Lower lobe of right lung (tissue), 2 donors: ENCODE data around the gene MPP1. TPM values are rescaled to one million over a fixed set of nuclear protein-coding genes. Genes with fewer than 3 reads are reported as not detected.

ENCODE experiments used
- ATAC-seq, 2 donors: fragments of 200-7000 bp; cut with Tn5 transposase; one replicate each; pipeline ENCODE4 v1.9.1; 2020 to 2022; ENCODE audit warnings: mild to moderate bottlenecking in 2 of 2, moderate library complexity in 2 of 2
- DNase-seq: peaks from one replicate; pipeline ENCODE4 v3.0.0-alpha.2; 2020
- H3K27ac ChIP-seq: fragments of 200-600 bp; one replicate; pipeline ENCODE4 v1.8.0; 2022
- H3K27me3 ChIP-seq: fragments of 200-600 bp; one replicate; pipeline ENCODE4 v1.8.0; 2022; ENCODE audit warnings: low read depth
- H3K36me3 ChIP-seq: fragments of 200-600 bp; one replicate; pipeline ENCODE4 v1.8.0; 2022; ENCODE audit warnings: mild to moderate bottlenecking
- H3K4me1 ChIP-seq: fragments of 200-600 bp; one replicate; pipeline ENCODE4 v1.8.0; 2022
- H3K4me3 ChIP-seq: fragments of 200-600 bp; one replicate; pipeline ENCODE4 v1.8.0; 2022; ENCODE audit warnings: mild to moderate bottlenecking
- H3K9me3 ChIP-seq: fragments of 200-600 bp; one replicate; pipeline ENCODE4 v1.8.0; 2022
- CTCF ChIP-seq: fragments of 200-600 bp; IDR thresholded peaks from one replicate; pipeline ENCODE4 v1.8.0; 2022; ENCODE audit warnings: antibody characterized with exemption, mild to moderate bottlenecking
- intact Hi-C: fragments of 100-400 bp; cut with DNase I; formaldehyde crosslinking; loops from one replicate; pipeline ENCODE4 v1.11.0; 2022
- total RNA-seq: library from RNA; stranded (reverse); fragmentation: NEBNext Ultra II Directional; extraction: Animal tissue kit (Norgen Biotek cat#: 25700); gene quantifications from one replicate; pipeline ENCODE4 v1.2.1, GENCODE V29; 2021
- donor health status: DM: no; HTN: yes; CAD: no; lungs with severe emphysema.

MPP1 gene
- total RNA-seq, 1 donor from 2014 or later, result 57.0 TPM

DNA sequence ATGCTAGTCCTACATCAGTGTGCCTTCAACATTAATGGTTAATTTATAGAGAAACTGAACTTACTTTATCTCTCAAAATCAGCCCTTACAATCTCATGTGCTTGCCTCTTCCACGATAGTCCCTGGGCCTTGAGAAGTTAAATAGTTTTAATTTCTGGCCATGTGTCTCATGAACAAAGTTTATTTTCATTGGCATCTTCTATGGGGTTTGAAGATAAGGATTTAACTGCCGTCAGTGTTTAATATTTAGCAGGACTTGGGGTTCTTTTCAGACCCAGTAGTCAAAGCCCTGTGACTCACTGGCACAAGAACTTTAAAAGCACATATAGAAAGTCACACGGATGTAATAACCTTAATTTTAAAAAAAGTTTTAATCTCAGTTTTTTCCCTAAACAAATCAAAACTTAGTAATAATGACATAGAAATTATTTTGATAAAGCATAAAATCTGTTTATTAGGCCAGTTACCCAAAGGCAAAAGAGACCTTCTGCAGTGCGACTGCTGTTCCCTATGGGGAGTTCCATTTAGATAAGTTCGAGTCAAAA is 10.1 kb upstream of the MPP1 start:
- H3K4me1 ChIP-seq, result no peaks in the 10 kb centered on the region
- H3K27me3 ChIP-seq, result no peaks in the 10 kb centered on the region
- H3K4me3 ChIP-seq, result no peak overlapping the region
- no peak for TF ChIP-seq CTCF
- H3K27ac ChIP-seq, result no peak overlapping the region
- intact Hi-C loops, result no loop called here
- H3K36me3 ChIP-seq, result no peaks in the 10 kb centered on the region
- H3K9me3 ChIP-seq, result no peaks in the 10 kb centered on the region
- DNase-seq (no peak), ATAC-seq (no peak)

- Histone ChIP-seq H3K9me3 (no peaks in the 10 kb centered on the region), H3K4me3 (no peak overlapping the region), H3K4me1 (no peaks in the 10 kb centered on the region), H3K36me3 (no peaks in the 10 kb centered on the region), H3K27me3 (no peaks in the 10 kb centered on the region), H3K27ac (no peak overlapping the region)
- DNase-seq, result no peak
- intact Hi-C loops, result no loop called here
- ATAC-seq, result no peak
- no peak for TF ChIP-seq CTCF
These were observed 8.5 kb upstream of the MPP1 start for GRCh38 chrX:154813801-154814200.

- Histone ChIP-seq H3K9me3 (no peaks in the 10 kb centered on the region), H3K4me1 (no peaks in the 10 kb centered on the region), H3K27me3 (no peaks in the 10 kb centered on the region), H3K27ac (no peak overlapping the region), H3K36me3 (no peaks in the 10 kb centered on the region), H3K4me3 (no peak overlapping the region)
- no peak for ATAC-seq
- no peak for DNase-seq
- no peak for TF ChIP-seq CTCF
- intact Hi-C loops, result no loop called here
These were observed 7.2 kb upstream of the MPP1 start for GRCh38 chrX:154812341-154813101.

GRCh38 chrX:154809939-154810665 is 4.8 kb upstream of the MPP1 start:
- H3K36me3 ChIP-seq, result no peaks in the 10 kb centered on the region
- H3K27ac ChIP-seq, result no peak overlapping the region
- no peak overlapping the region for H3K4me3 ChIP-seq
- H3K27me3 ChIP-seq, result no peaks in the 10 kb centered on the region
- H3K4me1 ChIP-seq, result peaks cover 4% of the 10 kb centered on the region
- H3K9me3 ChIP-seq, result no peaks in the 10 kb centered on the region
- ATAC-seq (no peak), DNase-seq (no peak)
- no peak for TF ChIP-seq CTCF
- intact Hi-C loops, result no loop called here

- intact Hi-C loops, result no loop called here
- DNase-seq (no peak), ATAC-seq (no peak)
- H3K27ac ChIP-seq, result no peak overlapping the region
- H3K9me3 ChIP-seq, result no peaks in the 10 kb centered on the region
- TF ChIP-seq CTCF, result no peak
- H3K27me3 ChIP-seq, result no peaks in the 10 kb centered on the region
- H3K36me3 ChIP-seq, result no peaks in the 10 kb centered on the region
- peaks cover 8% of the 10 kb centered on the region for H3K4me1 ChIP-seq
- H3K4me3 ChIP-seq, result no peak overlapping the region
These were observed 1.7 kb upstream of the MPP1 start for GRCh38 chrX:154806837-154807501.
